ENCODE results near the gene C5orf47. TPM values are rescaled to one million over a fixed set of nuclear protein-coding genes. Genes with fewer than 3 reads are reported as not detected.

Gene C5orf47
- total RNA-seq, 1 experiment from 2014 or later, result 0.09 TPM

GRCh38 chr5:174010365-174010764 is 21.4 kb downstream of the C5orf47 start:
- Mint-ChIP-seq H3K4me1 (no peaks in the 10 kb centered on the region), H3K27ac (no peak overlapping the region; a peak in 1 of 7 replicates), H3K27me3 (ENCODE audit: low read depth) (peaks cover 6% of the 10 kb centered on the region), H3K4me3 (no peak overlapping the region), H3K9me3 (peaks cover 4 to 10% of the 10 kb centered on the region in 2 experiments; a peak in 3 of 5 replicates), H3K36me3 (ENCODE audit: insufficient read depth in 1 of 3, low read depth in 3 of 3) (peaks cover 0 to 3% (median 0%) of the 10 kb centered on the region in 3 experiments; a peak in 1 of 7 replicates)
- H3K4ac ChIP-seq (ENCODE audit: low read depth, low read length), result no peak overlapping the region
- H4K20me1 ChIP-seq (ENCODE audit: control insufficient read depth, insufficient read depth, insufficient read length), result no peaks in the 10 kb centered on the region
- H3K9ac ChIP-seq (ENCODE audit: extremely low read depth, insufficient read length, low read length), result no peak overlapping the region
- H3K4me2 ChIP-seq (ENCODE audit: insufficient read depth, insufficient read length, low read length), result no peak overlapping the region
- WGBS (ENCODE audit: extremely low coverage, insufficient read length, low lambda C conversion rate), result no CpG with 5 or more reads among the region's 1 CpG
- H2BK5ac ChIP-seq (ENCODE audit: insufficient read length, low read length), result no peak overlapping the region
- H3K4me1 ChIP-seq (ENCODE audit: insufficient read depth, low read length), result no peaks in the 10 kb centered on the region
- no peak overlapping the region for H3T11ph ChIP-seq (ENCODE audit: low read length)
- TF ChIP-seq, protein P1, sequence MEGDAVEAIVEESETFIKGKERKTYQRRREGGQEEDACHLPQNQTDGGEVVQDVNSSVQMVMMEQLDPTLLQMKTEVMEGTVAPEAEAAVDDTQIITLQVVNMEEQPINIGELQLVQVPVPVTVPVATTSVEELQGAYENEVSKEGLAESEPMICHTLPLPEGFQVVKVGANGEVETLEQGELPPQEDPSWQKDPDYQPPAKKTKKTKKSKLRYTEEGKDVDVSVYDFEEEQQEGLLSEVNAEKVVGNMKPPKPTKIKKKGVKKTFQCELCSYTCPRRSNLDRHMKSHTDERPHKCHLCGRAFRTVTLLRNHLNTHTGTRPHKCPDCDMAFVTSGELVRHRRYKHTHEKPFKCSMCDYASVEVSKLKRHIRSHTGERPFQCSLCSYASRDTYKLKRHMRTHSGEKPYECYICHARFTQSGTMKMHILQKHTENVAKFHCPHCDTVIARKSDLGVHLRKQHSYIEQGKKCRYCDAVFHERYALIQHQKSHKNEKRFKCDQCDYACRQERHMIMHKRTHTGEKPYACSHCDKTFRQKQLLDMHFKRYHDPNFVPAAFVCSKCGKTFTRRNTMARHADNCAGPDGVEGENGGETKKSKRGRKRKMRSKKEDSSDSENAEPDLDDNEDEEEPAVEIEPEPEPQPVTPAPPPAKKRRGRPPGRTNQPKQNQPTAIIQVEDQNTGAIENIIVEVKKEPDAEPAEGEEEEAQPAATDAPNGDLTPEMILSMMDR (conservative IDR thresholded peaks at IDR 0.05), result no peak
- H4K5ac ChIP-seq (ENCODE audit: insufficient read length, low read depth, low read length), result no peak overlapping the region
- no peaks in the 10 kb centered on the region for H3K23me2 ChIP-seq (ENCODE audit: insufficient read length, low read depth, low read length, poor library complexity, severe bottlenecking)
- no peak overlapping the region for H2BK12ac ChIP-seq (ENCODE audit: insufficient read length, low read depth, low read length)
- no peak overlapping the region for H4K8ac ChIP-seq (replicated peaks; ENCODE audit: insufficient read length, low read depth, low read length)
- no peaks in the 10 kb centered on the region for H3K27me3 ChIP-seq (ENCODE audit: insufficient read depth, low read length)
- no peak overlapping the region for H3K27ac ChIP-seq (ENCODE audit: insufficient read length, low read depth, low read length)
- H2AK5ac ChIP-seq (ENCODE audit: insufficient read length, low read length), result no peak overlapping the region
- no peak overlapping the region for H2BK120ac ChIP-seq (ENCODE audit: low read depth, low read length, poor library complexity, severe bottlenecking)
- no peak overlapping the region for H3K56ac ChIP-seq (ENCODE audit: insufficient read length, low read depth, low read length)
- H3K79me2 ChIP-seq (ENCODE audit: insufficient read depth, low read length), result no peaks in the 10 kb centered on the region
- no peak overlapping the region for H2BK20ac ChIP-seq (ENCODE audit: low read depth, low read length, poor library complexity, severe bottlenecking)
- H3K23ac ChIP-seq (ENCODE audit: insufficient read length, low read depth, low read length), result no peak overlapping the region
- H2BK15ac ChIP-seq (ENCODE audit: low read depth, low read length), result no peak overlapping the region
- no peak overlapping the region for H3K18ac ChIP-seq (ENCODE audit: insufficient read length, low read depth, low read length)
- no peak for DNase-seq
- no peak overlapping the region for H3K14ac ChIP-seq (ENCODE audit: insufficient read depth, low read length)
- no peaks in the 10 kb centered on the region for H3K9me3 ChIP-seq (ENCODE audit: control insufficient read depth, low read depth, low read length)
- H2AFZ ChIP-seq (ENCODE audit: low read length), result no peak overlapping the region
- no peaks in the 10 kb centered on the region for H3K79me1 ChIP-seq (ENCODE audit: insufficient read depth, low read depth, low read length, poor library complexity, severe bottlenecking)
- H4K91ac ChIP-seq (ENCODE audit: insufficient read length, low read depth, low read length), result no peak overlapping the region
